Measurements from ENCODE around the gene MLN. TPM values are rescaled to one million over a fixed set of nuclear protein-coding genes. Genes with fewer than 3 reads are reported as not detected.

MLN gene
- polyA plus RNA-seq, 1 donor from 2014 or later: not detected

- H3K27ac ChIP-seq (ENCODE audit: low read length): no peak overlapping the region
- no peak overlapping the region for H3K4me2 ChIP-seq (ENCODE audit: low read length)
- H3K79me2 ChIP-seq (replicated peaks; ENCODE audit: insufficient read depth, low read length): no peaks in the 10 kb centered on the region
- peak overlapping the region; percentile 32 for H2AFZ ChIP-seq (ENCODE audit: low read depth, low read length)
- H3K4me3 ChIP-seq (ENCODE audit: low read length): no peak overlapping the region
- H3F3A ChIP-seq (ENCODE audit: insufficient read depth, low read length, poor library complexity, severe bottlenecking): no peaks in the 10 kb centered on the region
- H3K9me3 ChIP-seq (ENCODE audit: low read length): no peaks in the 10 kb centered on the region
- H4K20me1 ChIP-seq (ENCODE audit: insufficient read depth): no peaks in the 10 kb centered on the region
- H3K27me3 ChIP-seq (ENCODE audit: insufficient read depth, low read depth, low read length): no peaks in the 10 kb centered on the region
- no peaks in the 10 kb centered on the region for H3K36me3 ChIP-seq (ENCODE audit: insufficient read depth, low read length)
- H3K9ac ChIP-seq (ENCODE audit: low read length): peak overlapping the region; percentile 10
- no peaks in the 10 kb centered on the region for H3K9me2 ChIP-seq (ENCODE audit: insufficient read depth, low read length)
- TF ChIP-seq REST (IDR thresholded peaks at IDR 0.05; ENCODE audit: borderline replicate concordance) (no peak), MXI1 (conservative IDR thresholded peaks at IDR 0.05; ENCODE audit: poor library complexity, severe bottlenecking) (no peak), TAF1 (IDR thresholded peaks at IDR 0.05; ENCODE audit: low read depth) (no peak), EP300 (conservative IDR thresholded peaks at IDR 0.05; ENCODE audit: poor library complexity, severe bottlenecking) (no peak), EZH2 (IDR thresholded peaks at IDR 0.05; ENCODE audit: borderline replicate concordance, insufficient read depth, low read length, poor library complexity, severe bottlenecking) (no peak), RAD21 (conservative IDR thresholded peaks at IDR 0.05) (no peak), CTCF (IDR thresholded peaks at IDR 0.05; ENCODE audit: poor library complexity, severe bottlenecking) (no peak), POLR2AphosphoS5 (IDR thresholded peaks at IDR 0.05) (no peak), SMC3 (conservative IDR thresholded peaks at IDR 0.05; ENCODE audit: poor library complexity) (no peak)
Observed at GRCh38 chr6:33813990-33814985, 10.5 kb upstream of the MLN start.

- no peak overlapping the region for H2AFZ ChIP-seq (ENCODE audit: low read depth, low read length)
- H3K27me3 ChIP-seq (ENCODE audit: insufficient read depth, low read depth, low read length): peaks cover 3% of the 10 kb centered on the region
- no peaks in the 10 kb centered on the region for H4K20me1 ChIP-seq (ENCODE audit: insufficient read depth)
- no peaks in the 10 kb centered on the region for H3K36me3 ChIP-seq (ENCODE audit: insufficient read depth, low read length)
- no peak overlapping the region for H3K4me3 ChIP-seq (ENCODE audit: low read length)
- H3K9ac ChIP-seq (ENCODE audit: low read length): no peak overlapping the region
- no peaks in the 10 kb centered on the region for H3F3A ChIP-seq (ENCODE audit: insufficient read depth, low read length, poor library complexity, severe bottlenecking)
- no peaks in the 10 kb centered on the region for H3K9me2 ChIP-seq (ENCODE audit: insufficient read depth, low read length)
- no peaks in the 10 kb centered on the region for H3K9me3 ChIP-seq (ENCODE audit: low read length)
- TF ChIP-seq RAD21 (conservative IDR thresholded peaks at IDR 0.05) (no peak), EZH2 (IDR thresholded peaks at IDR 0.05; ENCODE audit: borderline replicate concordance, insufficient read depth, low read length, poor library complexity, severe bottlenecking) (no peak), CTCF (IDR thresholded peaks at IDR 0.05; ENCODE audit: poor library complexity, severe bottlenecking) (no peak), POLR2AphosphoS5 (IDR thresholded peaks at IDR 0.05) (no peak), REST (IDR thresholded peaks at IDR 0.05; ENCODE audit: borderline replicate concordance) (no peak), MXI1 (conservative IDR thresholded peaks at IDR 0.05; ENCODE audit: poor library complexity, severe bottlenecking) (no peak), SMC3 (conservative IDR thresholded peaks at IDR 0.05; ENCODE audit: poor library complexity) (no peak), TAF1 (IDR thresholded peaks at IDR 0.05; ENCODE audit: low read depth) (no peak), EP300 (conservative IDR thresholded peaks at IDR 0.05; ENCODE audit: poor library complexity, severe bottlenecking) (no peak)
- no peaks in the 10 kb centered on the region for H3K79me2 ChIP-seq (replicated peaks; ENCODE audit: insufficient read depth, low read length)
- H3K27ac ChIP-seq (ENCODE audit: low read length): no peak overlapping the region
- H3K4me2 ChIP-seq (ENCODE audit: low read length): no peak overlapping the region
Observed at GRCh38 chr6:33813246-33813904, 9.6 kb upstream of the MLN start.

Measured in neural cell (in vitro differentiated cells).